Keratinocyte (primary cell): ENCODE data around the gene BET1. TPM values are rescaled to one million over a fixed set of nuclear protein-coding genes. Genes with fewer than 3 reads are reported as not detected.

Experiments used
- DNase-seq: peaks from one replicate; pipeline ENCODE4 v3.0.0-alpha.2; 2011; ENCODE audit warnings: low read depth, missing footprints, low spot score
- FAIRE-seq: peaks from 2 replicates; lab custom pipeline; 2011; peaks lifted over from hg19 to GRCh38; lab: Jason Lieb, UNC
- H2AFZ ChIP-seq: 2 replicates; pipeline ENCODE4 v1.6.0; 2012; ENCODE audit warnings: low read length, control low read depth, inconsistent platforms; ENCODE audit not compliant: control insufficient read depth
- H3K27ac ChIP-seq: 2 replicates; pipeline ENCODE4 v1.5.1; 2011; ENCODE audit warnings: low read length; ENCODE audit not compliant: control insufficient read depth, insufficient read depth
- H3K27me3 ChIP-seq: 3 replicates; pipeline ENCODE4 v1.6.0; 2011; ENCODE audit warnings: low read length; ENCODE audit not compliant: control insufficient read depth, insufficient read depth; ENCODE audit errors: extremely low read depth
- H3K36me3 ChIP-seq, 2 experiments: 2 replicates in 1 of 2; 3 replicates in 1 of 2; pipeline ENCODE4 v1.5.1; 2011; ENCODE audit warnings: low read length in 2 of 2, mild to moderate bottlenecking in 1 of 2; ENCODE audit not compliant: control insufficient read depth in 2 of 2, insufficient read depth in 2 of 2; ENCODE audit errors: extremely low read depth in 1 of 2
- H3K4me1 ChIP-seq: 3 replicates; pipeline ENCODE4 v1.5.1; 2011; ENCODE audit warnings: low read length; ENCODE audit not compliant: control insufficient read depth, insufficient read depth; ENCODE audit errors: extremely low read depth
- H3K4me2 ChIP-seq: 3 replicates; pipeline ENCODE4 v1.6.0; 2011; ENCODE audit warnings: low read depth, low read length; ENCODE audit not compliant: control insufficient read depth, insufficient read depth; ENCODE audit errors: extremely low read depth
- H3K4me3 ChIP-seq, 3 experiments: fragments of 200-600 bp in 1 of 3; sonication (generic) in 1 of 3; 2 replicates in 2 of 3; 3 replicates in 1 of 3; pipeline ENCODE4 v1.5.1; 2011 to 2016; ENCODE audit warnings: low read length in 3 of 3, mild to moderate bottlenecking in 3 of 3, control low read depth in 2 of 3, inconsistent platforms in 1 of 3, low read depth in 1 of 3, mixed read lengths in 1 of 3, mixed run types in 1 of 3, moderate library complexity in 1 of 3; ENCODE audit not compliant: control insufficient read depth in 2 of 3, insufficient read depth in 2 of 3; ENCODE audit errors: extremely low read depth in 1 of 3
- H3K79me2 ChIP-seq: 2 replicates; pipeline ENCODE4 v1.6.0; 2012; ENCODE audit warnings: low read length; ENCODE audit not compliant: control insufficient read depth, insufficient read depth
- H3K9ac ChIP-seq: 3 replicates; pipeline ENCODE4 v1.6.0; 2011; ENCODE audit warnings: low read length; ENCODE audit not compliant: control insufficient read depth, insufficient read depth; ENCODE audit errors: extremely low read depth
- H3K9me1 ChIP-seq: 3 replicates; pipeline ENCODE4 v1.6.0; 2011; ENCODE audit warnings: low read length; ENCODE audit not compliant: control insufficient read depth, insufficient read depth; ENCODE audit errors: extremely low read depth
- H3K9me3 ChIP-seq: 2 replicates; pipeline ENCODE4 v1.5.1; 2012; ENCODE audit warnings: low read depth, low read length; ENCODE audit not compliant: control insufficient read depth
- H4K20me1 ChIP-seq: 3 replicates; pipeline ENCODE4 v1.6.0; 2011; ENCODE audit warnings: low read length; ENCODE audit not compliant: control insufficient read depth, insufficient read depth; ENCODE audit errors: extremely low read depth
- CTCF ChIP-seq, 3 experiments: IDR thresholded peaks in 1 of 3; conservative IDR thresholded peaks in 1 of 3; optimal IDR thresholded peaks in 1 of 3; 2 replicates in 2 of 3; 3 replicates in 1 of 3; pipeline versions ENCODE3 to v1.5.1; 2011; ENCODE audit warnings: low read length in 3 of 3, mild to moderate bottlenecking in 3 of 3, moderate library complexity in 2 of 3, control low read depth in 1 of 3, inconsistent platforms in 1 of 3; ENCODE audit not compliant: insufficient read depth in 2 of 3; ENCODE audit errors: extremely low read depth in 1 of 3
- EZH2 ChIP-seq: IDR thresholded peaks from one replicate; pipeline ENCODE4 v1.6.1; 2012; ENCODE audit warnings: inconsistent platforms, mild to moderate bottlenecking, low read length, moderate library complexity
- dilution Hi-C: fragments of 300-500 bp; cut with MboI; formaldehyde crosslinking; loops from one replicate; pipeline ENCODE4 v1.7.0; 2020; ENCODE audit warnings: low sequenced_read_pairs; ENCODE audit not compliant: extremely low pct_ligation_motif_present
- polyA plus RNA-seq, 5 experiments: library from polyadenylated mRNA; depleted of rRNA in 3 of 5; stranded (reverse) in 3 of 5; stranded (forward) in 1 of 5; unstranded in 1 of 5; fragments of >200 nt; gene quantifications; 1 replicate in 1 of 5; 2 replicates in 3 of 5; 3 replicates in 1 of 5; pipeline versions ENCODE4 v1.2.1 to v1.2.3, GENCODE V29; 2011 to 2012; ENCODE audit warnings: missing spikeins in 2 of 5, low read depth in 1 of 5, low replicate concordance in 1 of 5

The BET1 gene
- polyA plus RNA-seq, 1 donor (not counting 4 experiments of a cell fraction or from before 2014, with no cell fraction given), result 38.1 TPM

GRCh38 chr7:93955304-93955703, 48.9 kb downstream of the BET1 start:
- Histone ChIP-seq H3K36me3 (no peaks in the 10 kb centered on the region), H3K9ac (no peak overlapping the region), H4K20me1 (no peaks in the 10 kb centered on the region), H3K27ac (no peak overlapping the region), H2AFZ (no peak overlapping the region), H3K79me2 (no peaks in the 10 kb centered on the region), H3K9me1 (no peaks in the 10 kb centered on the region), H3K27me3 (no peaks in the 10 kb centered on the region), H3K4me2 (no peak overlapping the region), H3K4me1 (no peaks in the 10 kb centered on the region), H3K9me3 (no peaks in the 10 kb centered on the region), H3K4me3 (no peak overlapping the region)
- DNase-seq (no peak), FAIRE-seq (no peak)
- no peak for TF ChIP-seq CTCF (optimal IDR thresholded peaks at IDR 0.05 in 1 of 3, IDR thresholded peaks at IDR 0.05 in 1 of 3, conservative IDR thresholded peaks at IDR 0.05 in 1 of 3; ENCODE audit: extremely low read depth in 1 of 3, insufficient read depth in 2 of 3, low read length in 3 of 3)
- TF ChIP-seq EZH2, result no peak
- dilution Hi-C loops, result no loop called here

GRCh38 chr7:93949423-93949822, 54.7 kb downstream of the BET1 start:
- no peak for DNase-seq
- Histone ChIP-seq H3K9ac (no peak overlapping the region), H3K79me2 (no peaks in the 10 kb centered on the region), H3K36me3 (no peaks in the 10 kb centered on the region), H3K9me3 (no peaks in the 10 kb centered on the region), H3K4me1 (no peaks in the 10 kb centered on the region), H3K4me2 (no peak overlapping the region), H2AFZ (no peak overlapping the region), H4K20me1 (no peaks in the 10 kb centered on the region), H3K4me3 (no peak overlapping the region), H3K9me1 (no peaks in the 10 kb centered on the region), H3K27ac (no peak overlapping the region), H3K27me3 (no peaks in the 10 kb centered on the region)
- TF ChIP-seq CTCF (optimal IDR thresholded peaks at IDR 0.05 in 1 of 3, IDR thresholded peaks at IDR 0.05 in 1 of 3, conservative IDR thresholded peaks at IDR 0.05 in 1 of 3; ENCODE audit: extremely low read depth in 1 of 3, insufficient read depth in 2 of 3, low read length in 3 of 3) (no peak), EZH2 (no peak)
- dilution Hi-C loops, result no loop called here
- FAIRE-seq, result no peak
